Fibroblast of mammary gland (primary cell): ENCODE data around the gene MYG1.
"Not testable (repeated sequence)": the region's sequence is repeated elsewhere in the genome, so short reads cannot be mapped to it uniquely, and the experiment has no call there.

Source experiments
- DNase-seq: peaks from one replicate; pipeline ENCODE4 v3.0.0-alpha.2; 2010; ENCODE audit warnings: low read depth
- H3K4me3 ChIP-seq: 2 replicates; pipeline ENCODE4 v1.5.1; 2011; ENCODE audit warnings: low read depth, mild to moderate bottlenecking, low read length, moderate library complexity; ENCODE audit not compliant: control insufficient read depth
- TF ChIP-seq, protein P1 (sequence below): conservative IDR thresholded peaks from 2 replicates; pipeline ENCODE4 v1.5.1; 2011; ENCODE audit warnings: low read depth, low read length, inconsistent platforms; ENCODE audit not compliant: control insufficient read depth, insufficient read depth

Gene MYG1

DNA sequence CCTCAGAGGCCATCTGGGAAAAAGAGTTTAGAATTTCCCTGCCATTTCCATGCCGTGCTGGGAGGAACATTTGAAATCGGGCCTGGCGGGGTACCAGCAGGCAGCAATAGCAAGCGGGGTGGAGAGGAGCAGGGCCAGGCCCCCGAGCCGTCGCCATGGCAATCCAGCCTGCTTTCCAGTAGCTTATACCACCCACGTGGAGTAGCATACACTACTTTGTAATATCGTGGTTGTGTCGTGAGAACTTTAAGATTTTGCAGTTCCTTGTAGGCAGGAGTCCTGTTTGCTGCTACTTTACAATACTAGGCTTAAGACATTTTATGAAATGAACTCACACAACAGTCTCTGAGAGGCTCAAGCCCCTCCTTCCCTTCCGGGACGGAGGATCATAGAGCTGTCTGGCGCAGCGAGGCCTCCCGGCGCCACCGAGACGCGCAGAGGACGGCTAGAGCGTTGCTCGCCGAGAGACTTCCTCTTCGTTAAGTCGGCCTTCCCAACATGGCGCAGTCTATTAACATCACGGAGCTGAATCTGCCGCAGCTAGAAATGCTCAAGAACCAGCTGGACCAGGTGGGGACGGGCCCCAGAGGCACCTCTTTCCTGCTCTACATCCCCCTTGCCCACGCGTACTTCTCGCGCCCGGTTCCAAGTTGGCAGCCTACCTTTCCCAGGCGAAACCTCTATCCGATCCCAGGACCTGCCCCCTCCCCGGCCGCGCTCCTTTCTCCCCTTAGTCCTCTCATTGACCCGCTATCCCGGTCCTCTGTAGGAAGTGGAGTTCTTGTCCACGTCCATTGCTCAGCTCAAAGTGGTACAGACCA lies 4.2 kb upstream of the MYG1 start, which contains the start of gene PFDN5:
TSS of gene PFDN5 (plus strand) at position 473 of the 821 bp plus-strand sequence. CDS start at position 499, 26 bp downstream.
- TF ChIP-seq, protein P1, sequence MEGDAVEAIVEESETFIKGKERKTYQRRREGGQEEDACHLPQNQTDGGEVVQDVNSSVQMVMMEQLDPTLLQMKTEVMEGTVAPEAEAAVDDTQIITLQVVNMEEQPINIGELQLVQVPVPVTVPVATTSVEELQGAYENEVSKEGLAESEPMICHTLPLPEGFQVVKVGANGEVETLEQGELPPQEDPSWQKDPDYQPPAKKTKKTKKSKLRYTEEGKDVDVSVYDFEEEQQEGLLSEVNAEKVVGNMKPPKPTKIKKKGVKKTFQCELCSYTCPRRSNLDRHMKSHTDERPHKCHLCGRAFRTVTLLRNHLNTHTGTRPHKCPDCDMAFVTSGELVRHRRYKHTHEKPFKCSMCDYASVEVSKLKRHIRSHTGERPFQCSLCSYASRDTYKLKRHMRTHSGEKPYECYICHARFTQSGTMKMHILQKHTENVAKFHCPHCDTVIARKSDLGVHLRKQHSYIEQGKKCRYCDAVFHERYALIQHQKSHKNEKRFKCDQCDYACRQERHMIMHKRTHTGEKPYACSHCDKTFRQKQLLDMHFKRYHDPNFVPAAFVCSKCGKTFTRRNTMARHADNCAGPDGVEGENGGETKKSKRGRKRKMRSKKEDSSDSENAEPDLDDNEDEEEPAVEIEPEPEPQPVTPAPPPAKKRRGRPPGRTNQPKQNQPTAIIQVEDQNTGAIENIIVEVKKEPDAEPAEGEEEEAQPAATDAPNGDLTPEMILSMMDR = no peak
- H3K4me3 ChIP-seq = peak within 1 kb of the TSS; percentile 100
- DNase-seq = peak; percentile 92

DNA sequence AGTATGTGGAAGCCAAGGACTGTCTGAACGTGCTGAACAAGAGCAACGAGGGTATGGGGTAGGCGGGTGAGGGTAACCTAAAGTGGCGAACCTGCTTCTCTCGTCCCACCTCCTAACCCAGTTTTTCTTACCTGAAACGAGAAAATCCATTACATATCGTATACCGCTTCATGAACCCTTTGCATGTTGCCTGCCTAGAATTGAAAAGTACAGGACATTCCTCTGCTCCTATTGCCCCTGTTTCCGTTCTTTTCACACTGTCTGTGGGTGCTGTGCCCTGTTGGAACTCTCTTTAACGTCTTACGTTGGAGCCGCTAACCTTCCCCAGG lies 3.6 kb upstream of the MYG1 start:
- no peak for DNase-seq
- TF ChIP-seq, protein P1 = no peak
- H3K4me3 ChIP-seq = peak overlapping the region; percentile 100

DNA sequence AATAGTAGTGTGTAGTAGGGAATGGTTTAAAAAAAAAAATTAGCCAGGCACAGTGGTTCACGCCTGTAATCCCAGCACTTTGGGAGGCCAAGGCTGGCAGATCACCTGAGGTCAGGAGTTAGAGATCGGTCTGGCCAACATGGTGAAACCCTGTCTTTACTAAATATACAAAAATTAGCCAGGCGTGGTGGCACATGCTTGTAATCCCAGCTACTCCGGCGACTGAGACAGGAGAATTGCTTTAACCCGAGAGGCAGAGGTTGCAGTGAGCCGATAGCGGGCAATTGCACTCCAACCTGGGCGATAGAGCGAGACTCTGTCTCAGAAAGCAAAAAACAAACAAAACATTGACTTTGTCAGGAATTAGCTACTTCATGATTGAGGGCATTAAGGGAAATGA lies 2.4 kb upstream of the MYG1 start:
- DNase-seq, H3K4me3 ChIP-seq: not testable (repeated sequence)

DNA sequence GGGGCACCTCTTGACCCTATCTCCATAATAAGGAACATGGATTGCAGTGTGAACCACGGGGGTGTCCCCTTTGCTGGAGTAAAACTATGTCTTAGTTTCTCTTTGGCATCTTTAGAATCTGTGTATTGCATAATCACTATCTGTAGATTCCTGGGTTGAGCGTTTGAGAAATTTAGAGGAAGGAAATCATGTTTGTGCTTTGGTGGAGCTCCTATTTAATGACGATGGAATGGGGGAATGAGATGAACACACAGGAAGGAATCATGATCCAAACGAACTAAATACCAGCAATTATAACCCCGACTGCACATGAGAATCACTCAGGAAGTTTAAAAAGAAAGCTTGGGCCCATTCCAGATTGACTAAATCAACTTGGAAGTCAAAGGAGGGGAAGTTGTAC lies 1.3 kb upstream of the MYG1 start:
- DNase-seq = peak; percentile 92
- H3K4me3 ChIP-seq = no peak overlapping the region
- TF ChIP-seq, protein P1 = no peak

DNA sequence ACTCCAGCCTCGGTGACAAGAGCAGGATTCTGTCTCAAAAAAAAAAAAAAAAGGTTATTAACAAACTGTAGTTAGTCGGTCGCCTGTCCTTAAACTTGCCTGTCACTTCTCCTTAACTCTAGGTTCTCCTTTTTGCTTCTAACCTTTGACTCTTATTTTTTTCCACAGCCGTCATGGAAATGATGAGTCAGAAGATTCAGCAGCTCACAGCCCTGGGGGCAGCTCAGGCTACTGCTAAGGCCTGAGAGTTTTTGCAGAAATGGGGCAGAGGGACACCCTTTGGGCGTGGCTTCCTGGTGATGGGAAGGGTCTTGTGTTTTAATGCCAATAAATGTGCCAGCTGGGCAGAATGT lies 418 bp upstream of the MYG1 start:
- TF ChIP-seq, protein P1 = no peak
- DNase-seq = peak; percentile 91
- H3K4me3 ChIP-seq = peak overlapping the region; percentile 75

DNA sequence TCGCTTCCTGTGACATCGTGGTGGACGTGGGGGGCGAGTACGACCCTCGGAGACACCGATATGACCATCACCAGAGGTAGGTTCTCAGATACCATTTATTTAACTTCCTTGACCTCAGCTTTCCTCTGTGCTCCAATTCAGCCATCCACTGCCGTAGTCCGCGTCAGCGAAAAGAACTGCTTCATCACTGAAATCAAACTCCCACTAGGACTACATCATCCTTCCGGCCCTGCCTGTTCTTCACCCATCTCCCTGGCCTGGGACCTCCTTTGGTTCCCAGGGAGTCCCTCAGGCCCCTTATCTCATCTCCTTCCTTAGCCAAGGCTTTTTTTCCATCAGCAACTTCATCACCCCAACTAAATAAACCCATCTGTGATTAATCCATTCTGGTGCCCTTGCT lies 692 bp downstream of the MYG1 start:
- TF ChIP-seq, protein P1 = no peak
- peak overlapping the region; percentile 75 for H3K4me3 ChIP-seq
- DNase-seq = peak; percentile 72

DNA sequence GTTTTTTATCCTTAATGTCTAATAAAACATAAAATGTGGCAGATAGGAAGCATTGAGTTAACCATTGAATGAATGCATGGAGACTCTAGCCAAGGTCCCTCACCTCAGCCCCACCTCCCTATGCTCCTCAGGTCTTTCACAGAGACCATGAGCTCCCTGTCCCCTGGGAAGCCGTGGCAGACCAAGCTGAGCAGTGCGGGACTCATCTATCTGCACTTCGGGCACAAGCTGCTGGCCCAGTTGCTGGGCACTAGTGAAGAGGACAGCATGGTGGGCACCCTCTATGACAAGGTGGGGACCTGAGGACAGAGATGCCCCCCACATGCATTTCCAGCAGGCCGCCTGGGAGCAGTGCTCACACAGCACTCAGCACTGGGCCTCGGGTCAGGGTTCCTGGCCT lies 3.4 kb downstream of the MYG1 start:
- TF ChIP-seq, protein P1 = no peak
- no peak overlapping the region for H3K4me3 ChIP-seq

More for the DNA sequence above, 3.4 kb downstream of the MYG1 start:
- DNase-seq = no peak
